AG09319 (cell line): ENCODE results near the gene ZNF710.

Source experiments
- DNase-seq: peaks from one replicate; pipeline ENCODE4 v3.0.0-alpha.2; 2010; ENCODE audit warnings: low read depth; ENCODE audit errors: extremely low read depth
- CTCF ChIP-seq: IDR thresholded peaks from 2 replicates; pipeline ENCODE4 v1.5.1; 2011; ENCODE audit warnings: low read depth, mild to moderate bottlenecking, inconsistent platforms, low read length, moderate library complexity

ZNF710 gene

GRCh38 chr15:90011705-90012104, 10.6 kb downstream of the ZNF710 start:
- no peak for TF ChIP-seq CTCF
- DNase-seq, result no peak

- no peak for DNase-seq
- TF ChIP-seq CTCF, result no peak
These were observed 12.4 kb downstream of the ZNF710 start for GRCh38 chr15:90013503-90013937.

- DNase-seq, result no peak
- no peak for TF ChIP-seq CTCF
These were observed 14.2 kb downstream of the ZNF710 start for GRCh38 chr15:90015294-90015693.

- DNase-seq, result no peak
- TF ChIP-seq CTCF, result no peak
These were observed 14.6 kb downstream of the ZNF710 start for GRCh38 chr15:90015749-90016148.

GRCh38 chr15:90016721-90017120, 15.6 kb downstream of the ZNF710 start:
- no peak for TF ChIP-seq CTCF
- no peak for DNase-seq

- DNase-seq, result no peak
- TF ChIP-seq CTCF, result no peak
These were observed 17.2 kb downstream of the ZNF710 start for GRCh38 chr15:90018216-90018831.

- no peak for TF ChIP-seq CTCF
These were observed 18.5 kb downstream of the ZNF710 start for GRCh38 chr15:90019611-90020010.

More at GRCh38 chr15:90019611-90020010, 18.5 kb downstream of the ZNF710 start:
- DNase-seq, result no peak
